Endothelial cell of umbilical vein (primary cell): Measurements from ENCODE around the gene APBB2. TPM values are rescaled to one million over a fixed set of nuclear protein-coding genes. Genes with fewer than 3 reads are reported as not detected.

ENCODE experiments used
- BruUV-seq: library from RNA; stranded (reverse); fragments of 400-500 nt; replicated peaks from 2 replicates; lab custom pipeline; 2021; lab: Mats Ljungman, UMichigan
- CTCF ChIA-PET: fragments of 300-600, 350-600 bp; sonication (Branson Sonifier 250); formaldehyde crosslinking; loops from one replicate; lab custom pipeline; 2021; ENCODE audit warnings: antibody characterized with exemption, inconsistent platforms; lab: Charles Lee
- POLR2A ChIA-PET: fragments of 300-600, 350-600 bp; sonication (Branson Sonifier 250); formaldehyde crosslinking; loops from one replicate; lab custom pipeline; 2021; ENCODE audit warnings: antibody characterized with exemption, inconsistent platforms; lab: Charles Lee
- DNase-seq: peaks from one replicate; pipeline ENCODE4 v3.0.0-alpha.2; 2011; ENCODE audit warnings: low read depth, low spot score
- FAIRE-seq: peaks from 2 replicates; lab custom pipeline; 2011; peaks lifted over from hg19 to GRCh38; lab: Jason Lieb, UNC
- H2AFZ ChIP-seq: 2 replicates; pipeline ENCODE4 v1.6.0; 2012; ENCODE audit warnings: low read depth, low read length, control low read depth, inconsistent platforms
- H3K27ac ChIP-seq: 2 replicates; pipeline ENCODE4 v1.5.1; 2011; ENCODE audit warnings: low read depth, mild to moderate bottlenecking, control low read depth, low read length, moderate library complexity; ENCODE audit not compliant: insufficient read depth
- H3K27me3 ChIP-seq, 2 experiments: 2 replicates each; pipeline versions ENCODE4 v1.6.0 to v1.6.1; 2011; ENCODE audit warnings: low read length in 2 of 2, mixed read lengths in 1 of 2; ENCODE audit not compliant: control insufficient read depth in 2 of 2, insufficient read depth in 2 of 2
- H3K36me3 ChIP-seq, 2 experiments: 2 replicates in 1 of 2; 3 replicates in 1 of 2; pipeline ENCODE4 v1.5.1; 2011; ENCODE audit warnings: low read length in 2 of 2, mild to moderate bottlenecking in 1 of 2, moderate library complexity in 1 of 2; ENCODE audit not compliant: control insufficient read depth in 2 of 2, insufficient read depth in 2 of 2; ENCODE audit errors: extremely low read depth in 1 of 2
- H3K4me1 ChIP-seq: 3 replicates; pipeline ENCODE4 v1.5.1; 2011; ENCODE audit warnings: mild to moderate bottlenecking, low read length; ENCODE audit not compliant: control insufficient read depth, insufficient read depth; ENCODE audit errors: extremely low read depth
- H3K4me2 ChIP-seq: 2 replicates; pipeline ENCODE4 v1.6.1; 2011; ENCODE audit warnings: low read length, control low read depth, mixed read lengths; ENCODE audit not compliant: insufficient read depth
- H3K4me3 ChIP-seq, 3 experiments: fragments of 200-600 bp in 1 of 3; sonication (generic), shearing (Covaris generic) in 1 of 3; replicated peaks in 1 of 3; 2 replicates each; pipeline ENCODE4 v1.5.1; 2011 to 2016; ENCODE audit warnings: control low read depth in 3 of 3, low read length in 3 of 3, mild to moderate bottlenecking in 2 of 3, inconsistent platforms in 1 of 3, low read depth in 1 of 3, moderate library complexity in 1 of 3; ENCODE audit not compliant: insufficient read depth in 1 of 3
- H3K79me2 ChIP-seq: 2 replicates; pipeline ENCODE4 v1.6.0; 2012; ENCODE audit warnings: low read length, inconsistent platforms; ENCODE audit not compliant: control insufficient read depth, insufficient read depth
- H3K9ac ChIP-seq: replicated peaks from 2 replicates; pipeline ENCODE3; 2011; ENCODE audit warnings: low read length, control low read depth; ENCODE audit not compliant: insufficient read depth; ENCODE audit errors: extremely low read depth
- H3K9me1 ChIP-seq: replicated peaks from 3 replicates; pipeline ENCODE4 v1.6.0; 2011; ENCODE audit warnings: mild to moderate bottlenecking, low read length; ENCODE audit not compliant: control insufficient read depth, insufficient read depth; ENCODE audit errors: extremely low read depth
- H3K9me3 ChIP-seq: replicated peaks from 2 replicates; pipeline ENCODE4 v1.5.1; 2012; ENCODE audit warnings: low read length, inconsistent platforms; ENCODE audit not compliant: control insufficient read depth, insufficient read depth
- H4K20me1 ChIP-seq: replicated peaks from 2 replicates; pipeline ENCODE3; 2011; ENCODE audit warnings: mild to moderate bottlenecking, low read length; ENCODE audit not compliant: control insufficient read depth, insufficient read depth; ENCODE audit errors: extremely low read depth
- EZH2 ChIP-seq: IDR thresholded peaks from 2 replicates; pipeline ENCODE4 v1.6.1; 2012; ENCODE audit warnings: borderline replicate concordance, low read depth, mild to moderate bottlenecking, moderate library complexity, low read length, inconsistent platforms; ENCODE audit not compliant: severe bottlenecking
- FOS ChIP-seq: IDR thresholded peaks from 2 replicates; pipeline ENCODE4 v1.6.1; 2011; ENCODE audit warnings: mild to moderate bottlenecking, low read length, moderate library complexity, borderline replicate concordance; ENCODE audit not compliant: insufficient read depth
- GATA2 ChIP-seq: IDR thresholded peaks from 2 replicates; pipeline ENCODE4 v1.7.0; 2011; ENCODE audit warnings: low read depth, mild to moderate bottlenecking, moderate library complexity, mixed read lengths, low read length; ENCODE audit not compliant: insufficient read length, insufficient read depth
- JUN ChIP-seq: IDR thresholded peaks from 2 replicates; pipeline ENCODE4 v1.6.1; 2011; ENCODE audit warnings: borderline replicate concordance, low read depth; ENCODE audit not compliant: insufficient read length, insufficient read depth
- MYC ChIP-seq: IDR thresholded peaks from one replicate; pipeline ENCODE4 v1.6.1; 2011; ENCODE audit warnings: mild to moderate bottlenecking, low read depth, low read length
- POLR2A ChIP-seq: IDR thresholded peaks from 2 replicates; pipeline ENCODE4 v1.6.1; 2012; ENCODE audit warnings: low read depth, mild to moderate bottlenecking, control low read depth, low read length
- POLR2AphosphoS5 ChIP-seq: IDR thresholded peaks from 2 replicates; pipeline ENCODE4 v1.6.1; 2012; ENCODE audit warnings: low read depth, mild to moderate bottlenecking, control low read depth, low read length, moderate library complexity; ENCODE audit not compliant: insufficient read depth
- dilution Hi-C: fragments of 300-500 bp; cut with MboI; formaldehyde crosslinking; loops from one replicate; pipeline ENCODE4 v1.15.0; 2019; ENCODE audit warnings: low sequenced_read_pairs; ENCODE audit not compliant: extremely low pct_ligation_motif_present
- intact Hi-C: fragments of 100-400 bp; cut with micrococcal nuclease; formaldehyde crosslinking; loops from one replicate; pipeline ENCODE4 v1.10.0; 2022
- polyA plus RNA-seq, 4 experiments: library from polyadenylated mRNA; depleted of rRNA in 3 of 4; stranded (reverse) in 3 of 4; unstranded in 1 of 4; fragments of >200 nt; gene quantifications; 2 replicates each; pipeline versions ENCODE4 v1.2.1 to v1.2.3, GENCODE V29; 2011 to 2012; ENCODE audit warnings: missing spikeins in 1 of 4
- total RNA-seq: library from RNA; stranded (reverse); gene quantifications from 2 replicates; pipeline ENCODE4 v1.2.3, GENCODE V29; 2021
- TF ChIP-seq, protein P1 (sequence below), 2 donors: IDR thresholded peaks; 1 replicate in 1 of 2; 2 replicates in 1 of 2; pipeline ENCODE4 v1.5.1; 2011; ENCODE audit warnings: low read length in 2 of 2, mild to moderate bottlenecking in 2 of 2, moderate library complexity in 2 of 2, control low read depth in 1 of 2, inconsistent platforms in 1 of 2, low read depth in 1 of 2; ENCODE audit not compliant: insufficient read depth in 1 of 2; ENCODE audit errors: extremely low read depth in 1 of 2
- TF ChIP-seq, protein P2 (sequence below): IDR thresholded peaks from 2 replicates; pipeline ENCODE4 v1.6.1; 2011; ENCODE audit not compliant: insufficient read depth, insufficient read length

Gene APBB2
- total and polyA plus RNA-seq, 2 donors (not counting 3 experiments of a cell fraction or from before 2014, with no cell fraction given) = 79.8 to 124 TPM

DNA sequence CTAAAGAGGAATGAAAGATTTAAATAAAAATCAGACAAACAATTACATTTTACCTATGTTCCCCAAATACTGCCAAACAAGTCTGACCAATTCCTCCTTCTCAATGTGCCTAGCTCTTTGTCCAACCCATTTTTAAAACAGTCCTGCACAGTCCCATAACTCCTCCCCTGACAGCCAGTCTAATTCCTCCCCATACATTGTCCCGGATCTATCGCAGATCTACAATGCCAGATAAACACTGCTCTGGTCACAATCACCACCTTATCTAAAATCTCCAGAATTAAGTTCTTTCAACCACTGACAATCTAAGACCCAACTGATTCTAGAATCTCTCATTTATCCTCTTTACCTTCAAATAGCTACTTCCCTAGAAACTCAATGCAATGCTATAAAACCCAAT lies 176.0 kb downstream of the APBB2 start:
- no peak overlapping the region for H3K9ac ChIP-seq
- H3K36me3 ChIP-seq = no peaks in the 10 kb centered on the region
- peaks cover 61% of the 10 kb centered on the region for H3K79me2 ChIP-seq
- DNase-seq (no peak), FAIRE-seq (no peak)
- no peak for TF ChIP-seq JUN
- TF ChIP-seq POLR2A = no peak
- TF ChIP-seq, protein P1, sequence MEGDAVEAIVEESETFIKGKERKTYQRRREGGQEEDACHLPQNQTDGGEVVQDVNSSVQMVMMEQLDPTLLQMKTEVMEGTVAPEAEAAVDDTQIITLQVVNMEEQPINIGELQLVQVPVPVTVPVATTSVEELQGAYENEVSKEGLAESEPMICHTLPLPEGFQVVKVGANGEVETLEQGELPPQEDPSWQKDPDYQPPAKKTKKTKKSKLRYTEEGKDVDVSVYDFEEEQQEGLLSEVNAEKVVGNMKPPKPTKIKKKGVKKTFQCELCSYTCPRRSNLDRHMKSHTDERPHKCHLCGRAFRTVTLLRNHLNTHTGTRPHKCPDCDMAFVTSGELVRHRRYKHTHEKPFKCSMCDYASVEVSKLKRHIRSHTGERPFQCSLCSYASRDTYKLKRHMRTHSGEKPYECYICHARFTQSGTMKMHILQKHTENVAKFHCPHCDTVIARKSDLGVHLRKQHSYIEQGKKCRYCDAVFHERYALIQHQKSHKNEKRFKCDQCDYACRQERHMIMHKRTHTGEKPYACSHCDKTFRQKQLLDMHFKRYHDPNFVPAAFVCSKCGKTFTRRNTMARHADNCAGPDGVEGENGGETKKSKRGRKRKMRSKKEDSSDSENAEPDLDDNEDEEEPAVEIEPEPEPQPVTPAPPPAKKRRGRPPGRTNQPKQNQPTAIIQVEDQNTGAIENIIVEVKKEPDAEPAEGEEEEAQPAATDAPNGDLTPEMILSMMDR (IDR thresholded peaks at IDR 0.05; ENCODE audit: extremely low read depth in 1 of 2, insufficient read depth in 1 of 2, low read depth in 1 of 2, low read length in 2 of 2) = no peak
- no peak for TF ChIP-seq POLR2AphosphoS5
- no peak for TF ChIP-seq FOS
- TF ChIP-seq MYC = no peak
- TF ChIP-seq, protein P2, sequence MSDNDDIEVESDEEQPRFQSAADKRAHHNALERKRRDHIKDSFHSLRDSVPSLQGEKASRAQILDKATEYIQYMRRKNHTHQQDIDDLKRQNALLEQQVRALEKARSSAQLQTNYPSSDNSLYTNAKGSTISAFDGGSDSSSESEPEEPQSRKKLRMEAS = no peak
- TF ChIP-seq EZH2 = no peak
- no peak for TF ChIP-seq GATA2
- H3K4me1 ChIP-seq = peaks cover 12% of the 10 kb centered on the region
- intact Hi-C loops = no loop called here
- H3K27me3 ChIP-seq = no peaks in the 10 kb centered on the region
- dilution Hi-C loops = no loop called here
- no TSS peak for BruUV-seq
- CTCF ChIA-PET = interaction anchor here (0.6 to 1.7 kb wide), 7 partner anchors 9 to 221 kb away, joined by 3 to 4 read pairs (median 3); no protein-coding TSS in a partner anchor
- H3K9me3 ChIP-seq = no peaks in the 10 kb centered on the region
- POLR2A ChIA-PET = no interaction called here
- no peaks in the 10 kb centered on the region for H3K9me1 ChIP-seq
- no peak overlapping the region for H3K4me2 ChIP-seq
- no peak overlapping the region for H3K4me3 ChIP-seq
- no peak overlapping the region for H3K27ac ChIP-seq
- peaks cover 2% of the 10 kb centered on the region for H4K20me1 ChIP-seq
- no peak overlapping the region for H2AFZ ChIP-seq
